Cardiac muscle cell (in vitro differentiated cells and primary cell): ENCODE data around the gene STARD3. TPM values are rescaled to one million over a fixed set of nuclear protein-coding genes. Genes with fewer than 3 reads are reported as not detected.
"Not testable (repeated sequence)": the region's sequence is repeated elsewhere in the genome, so short reads cannot be mapped to it uniquely, and the experiment has no call there.

Experiments used
- DNase-seq, 2 donors: peaks; one replicate each; pipeline versions ENCODE4 v3.0.0 to v3.0.0-alpha.2; 2010 to 2017; ENCODE audit warnings: low read depth in 1 of 2, low spot score in 1 of 2
- H3K27ac ChIP-seq: fragments of 200-600 bp; sonication (generic); 2 replicates; pipeline ENCODE4 v1.5.1; 2016
- H3K27me3 ChIP-seq: fragments of 200-600 bp; sonication (generic); 2 replicates; pipeline ENCODE4 v1.6.0; 2016; ENCODE audit warnings: control low read depth
- H3K36me3 ChIP-seq: fragments of 200-600 bp; sonication (generic); 2 replicates; pipeline ENCODE4 v1.5.1; 2016; ENCODE audit warnings: control low read depth
- H3K4me1 ChIP-seq: fragments of 200-600 bp; sonication (generic); 2 replicates; pipeline ENCODE4 v1.8.1; 2017; ENCODE audit warnings: low read depth, mild to moderate bottlenecking, mixed run types
- H3K4me3 ChIP-seq: fragments of 200-600 bp; sonication (generic); 2 replicates; pipeline ENCODE4 v1.5.1; 2016; ENCODE audit warnings: mild to moderate bottlenecking
- H3K9me3 ChIP-seq: fragments of 200-600 bp; sonication (generic); 2 replicates; pipeline ENCODE4 v1.5.1; 2017; ENCODE audit warnings: low read depth, mild to moderate bottlenecking, control low read depth
- polyA plus RNA-seq: library from polyadenylated mRNA; unstranded; fragments of >200 nt; fragmentation: Nextera tagmentation; extraction: Ambion mirVana; gene quantifications from 2 replicates; pipeline ENCODE4 v1.2.1, GENCODE V29; 2016
- total RNA-seq: library from RNA; depleted of rRNA; stranded (reverse); fragments of >200 nt; gene quantifications from 2 replicates; pipeline ENCODE4 v1.2.3, GENCODE V29; 2016
- TF ChIP-seq, protein P1 (sequence below): IDR thresholded peaks from 2 replicates; pipeline ENCODE4 v1.5.1; 2012; ENCODE audit warnings: low read depth, mild to moderate bottlenecking, low read length

The STARD3 gene
- total and polyA plus RNA-seq, 2 experiments from 2014 or later = 47.9 to 67.1 TPM

DNA sequence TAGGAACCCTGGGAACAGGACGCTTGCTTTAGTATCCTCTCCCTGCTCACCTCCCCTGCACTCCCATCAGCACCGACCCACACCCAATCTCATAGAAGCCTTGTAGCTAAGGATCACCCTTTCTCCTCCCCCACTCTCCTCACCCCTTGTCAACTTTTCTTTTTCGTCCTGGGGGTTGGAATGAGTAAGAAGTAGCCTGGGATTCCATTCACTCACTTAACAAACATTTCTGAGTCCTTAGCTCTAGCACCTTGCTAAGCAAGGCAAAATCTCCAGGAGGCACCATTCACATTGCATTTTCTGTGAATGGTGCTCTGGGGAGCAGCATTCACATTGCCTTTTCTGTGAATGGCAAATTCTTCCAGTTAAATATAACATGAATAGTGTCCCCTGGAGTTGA is 52.0 kb downstream of the STARD3 start:
- H3K9me3 ChIP-seq = no peaks in the 10 kb centered on the region
- H3K27ac ChIP-seq = no peak overlapping the region
- DNase-seq = no peak
- H3K36me3 ChIP-seq = no peaks in the 10 kb centered on the region
- TF ChIP-seq, protein P1, sequence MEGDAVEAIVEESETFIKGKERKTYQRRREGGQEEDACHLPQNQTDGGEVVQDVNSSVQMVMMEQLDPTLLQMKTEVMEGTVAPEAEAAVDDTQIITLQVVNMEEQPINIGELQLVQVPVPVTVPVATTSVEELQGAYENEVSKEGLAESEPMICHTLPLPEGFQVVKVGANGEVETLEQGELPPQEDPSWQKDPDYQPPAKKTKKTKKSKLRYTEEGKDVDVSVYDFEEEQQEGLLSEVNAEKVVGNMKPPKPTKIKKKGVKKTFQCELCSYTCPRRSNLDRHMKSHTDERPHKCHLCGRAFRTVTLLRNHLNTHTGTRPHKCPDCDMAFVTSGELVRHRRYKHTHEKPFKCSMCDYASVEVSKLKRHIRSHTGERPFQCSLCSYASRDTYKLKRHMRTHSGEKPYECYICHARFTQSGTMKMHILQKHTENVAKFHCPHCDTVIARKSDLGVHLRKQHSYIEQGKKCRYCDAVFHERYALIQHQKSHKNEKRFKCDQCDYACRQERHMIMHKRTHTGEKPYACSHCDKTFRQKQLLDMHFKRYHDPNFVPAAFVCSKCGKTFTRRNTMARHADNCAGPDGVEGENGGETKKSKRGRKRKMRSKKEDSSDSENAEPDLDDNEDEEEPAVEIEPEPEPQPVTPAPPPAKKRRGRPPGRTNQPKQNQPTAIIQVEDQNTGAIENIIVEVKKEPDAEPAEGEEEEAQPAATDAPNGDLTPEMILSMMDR = no peak
- H3K27me3 ChIP-seq = no peaks in the 10 kb centered on the region
- H3K4me3 ChIP-seq = peak overlapping the region; percentile 68
- H3K4me1 ChIP-seq = peaks cover 9% of the 10 kb centered on the region

DNA sequence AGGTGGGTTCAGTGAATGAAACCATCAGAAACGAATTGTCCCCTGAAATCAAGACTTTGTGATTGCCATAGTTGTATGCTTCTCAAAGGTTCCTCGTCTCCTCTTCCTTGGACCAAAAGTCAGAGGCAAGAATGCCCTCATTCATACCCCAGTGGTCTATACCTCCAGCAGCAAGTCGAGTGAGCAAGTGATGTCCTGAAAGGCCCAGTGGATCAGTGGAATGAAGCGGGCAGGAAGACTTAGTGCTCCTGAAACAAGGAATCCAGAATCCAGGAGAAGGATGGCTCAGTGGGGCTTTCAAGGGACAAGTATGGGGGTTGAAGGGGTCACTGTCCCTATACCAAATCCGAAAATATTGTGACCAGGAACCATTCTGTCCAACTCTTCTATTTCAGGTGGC is 57.6 kb downstream of the STARD3 start:
- no peak overlapping the region for H3K4me3 ChIP-seq
- TF ChIP-seq, protein P1 = no peak
- H3K36me3 ChIP-seq = no peaks in the 10 kb centered on the region
- no peak for DNase-seq
- no peaks in the 10 kb centered on the region for H3K9me3 ChIP-seq
- peak overlapping the region; percentile 80 for H3K27ac ChIP-seq
- H3K27me3 ChIP-seq = no peaks in the 10 kb centered on the region
- H3K4me1 ChIP-seq = peaks cover 23% of the 10 kb centered on the region

DNA sequence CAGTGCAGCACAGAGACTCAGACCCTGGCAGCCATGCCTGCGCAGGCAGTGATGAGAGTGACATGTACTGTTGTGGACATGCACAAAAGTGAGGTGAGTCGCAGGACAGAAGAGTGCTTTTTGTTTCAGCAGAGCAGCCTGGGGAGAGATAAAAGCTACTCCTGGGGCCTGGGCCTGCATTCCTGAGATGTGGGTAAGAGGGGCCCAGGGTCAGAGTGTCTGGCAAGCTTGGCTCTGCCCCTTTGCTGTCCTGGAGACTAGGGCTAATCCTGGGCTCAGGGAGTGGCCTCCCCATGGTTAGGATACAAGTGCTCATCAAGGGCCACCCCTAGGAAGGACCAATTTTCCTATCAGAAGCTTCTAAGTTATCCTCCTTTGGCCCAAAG is 58.1 kb downstream of the STARD3 start:
- Histone ChIP-seq H3K27me3 (no peaks in the 10 kb centered on the region), H3K4me3 (no peak overlapping the region), H3K36me3 (no peaks in the 10 kb centered on the region), H3K27ac (peak overlapping the region; percentile 80), H3K4me1 (peaks cover 23% of the 10 kb centered on the region), H3K9me3 (no peaks in the 10 kb centered on the region)
- DNase-seq = no peak
- TF ChIP-seq, protein P1 = no peak

DNA sequence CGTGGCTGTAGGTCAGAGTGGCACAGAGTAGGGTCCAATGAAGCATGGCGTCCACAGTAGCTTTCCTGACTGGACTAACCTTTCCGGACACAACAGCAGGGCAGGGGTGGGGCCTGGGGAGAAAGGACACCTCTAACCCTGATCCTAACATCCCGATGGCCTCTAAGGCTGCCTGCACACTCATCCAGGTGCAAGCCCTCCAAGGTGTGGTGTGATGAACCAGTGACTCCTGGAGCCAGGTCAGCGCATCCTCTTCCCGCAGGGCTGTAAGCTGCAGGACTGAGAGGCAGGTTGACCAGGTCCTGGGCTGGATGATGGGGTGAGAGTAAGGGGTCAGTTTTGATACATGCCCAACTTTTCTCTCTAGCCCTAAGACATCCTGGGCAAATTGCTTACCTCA is 59.8 kb downstream of the STARD3 start:
- no peak overlapping the region for H3K27ac ChIP-seq
- peaks cover 29% of the 10 kb centered on the region for H3K4me1 ChIP-seq
- no peaks in the 10 kb centered on the region for H3K27me3 ChIP-seq
- no peak for DNase-seq
- no peaks in the 10 kb centered on the region for H3K36me3 ChIP-seq
- H3K4me3 ChIP-seq = no peak overlapping the region
- TF ChIP-seq, protein P1 = no peak
- H3K9me3 ChIP-seq = no peaks in the 10 kb centered on the region

DNA sequence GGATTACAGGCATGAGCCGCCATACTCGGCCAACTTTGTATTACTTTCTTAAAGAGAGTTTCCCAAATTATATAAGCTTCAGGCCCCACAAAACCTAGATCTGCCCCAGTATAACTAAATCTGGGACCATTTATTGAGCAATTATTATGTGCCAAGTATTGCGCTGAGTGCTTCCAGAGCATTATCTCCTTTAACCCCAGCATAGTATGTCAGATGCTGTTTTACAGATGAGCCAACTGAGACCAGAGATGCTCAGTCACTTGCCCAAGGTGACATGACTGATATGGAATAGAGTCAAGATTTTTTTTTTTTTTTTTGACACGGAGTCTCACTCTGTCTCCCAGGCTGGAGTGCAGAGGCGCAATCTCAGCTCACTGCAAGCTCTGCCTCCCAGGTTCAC is 61.0 kb downstream of the STARD3 start:
- no peak for DNase-seq
- no peaks in the 10 kb centered on the region for H3K36me3 ChIP-seq
- H3K9me3 ChIP-seq = no peaks in the 10 kb centered on the region
- no peaks in the 10 kb centered on the region for H3K27me3 ChIP-seq
- no peak overlapping the region for H3K27ac ChIP-seq
- H3K4me1 ChIP-seq = peaks cover 41% of the 10 kb centered on the region
- no peak overlapping the region for H3K4me3 ChIP-seq
- TF ChIP-seq, protein P1 = no peak

DNA sequence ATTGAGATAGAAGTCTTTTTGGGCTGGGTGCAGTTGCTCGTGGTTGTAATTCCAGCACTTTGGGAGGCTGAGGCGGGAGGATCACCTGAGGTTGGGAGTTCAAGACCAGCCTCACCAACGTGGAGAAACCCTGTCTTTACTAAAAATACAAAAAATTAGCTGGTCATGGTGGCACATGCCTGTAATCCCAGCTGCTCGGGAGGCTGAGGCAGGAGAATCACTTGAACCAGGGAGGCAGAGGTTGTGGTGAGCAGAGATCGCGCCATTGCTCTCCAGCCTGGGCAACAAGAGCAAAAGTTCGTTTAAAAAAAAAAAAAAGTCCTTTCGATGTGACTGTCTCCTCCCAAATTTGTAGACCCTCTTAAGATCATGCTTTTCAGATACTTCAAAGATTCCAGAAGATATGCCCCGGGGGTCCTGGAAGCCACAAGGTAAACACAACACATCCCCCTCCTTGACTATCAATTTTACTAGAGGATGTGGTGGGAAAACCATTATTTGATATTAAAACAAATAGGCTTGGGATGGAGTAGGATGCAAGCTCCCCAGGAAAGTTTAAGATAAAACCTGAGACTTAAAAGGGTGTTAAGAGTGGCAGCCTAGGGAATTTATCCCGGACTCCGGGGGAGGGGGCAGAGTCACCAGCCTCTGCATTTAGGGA is 62.3 kb downstream of the STARD3 start:
- H3K36me3 ChIP-seq, H3K27me3 ChIP-seq, H3K9me3 ChIP-seq, DNase-seq: not testable (repeated sequence)
- peaks cover 54% of the 10 kb centered on the region for H3K4me1 ChIP-seq
- peak overlapping the region; percentile 66 for H3K4me3 ChIP-seq
- H3K27ac ChIP-seq = peak overlapping the region; percentile 93
